ELR (cell line): ENCODE data around the gene ZNF783.
"Not testable (repeated sequence)": the region's sequence is repeated elsewhere in the genome, so short reads cannot be mapped to it uniquely, and the experiment has no call there.

ENCODE experiments used
- DNase-seq: peaks from one replicate; pipeline ENCODE4 v3.0.0-alpha.2; 2015; ENCODE audit warnings: low read depth

Gene ZNF783

DNA sequence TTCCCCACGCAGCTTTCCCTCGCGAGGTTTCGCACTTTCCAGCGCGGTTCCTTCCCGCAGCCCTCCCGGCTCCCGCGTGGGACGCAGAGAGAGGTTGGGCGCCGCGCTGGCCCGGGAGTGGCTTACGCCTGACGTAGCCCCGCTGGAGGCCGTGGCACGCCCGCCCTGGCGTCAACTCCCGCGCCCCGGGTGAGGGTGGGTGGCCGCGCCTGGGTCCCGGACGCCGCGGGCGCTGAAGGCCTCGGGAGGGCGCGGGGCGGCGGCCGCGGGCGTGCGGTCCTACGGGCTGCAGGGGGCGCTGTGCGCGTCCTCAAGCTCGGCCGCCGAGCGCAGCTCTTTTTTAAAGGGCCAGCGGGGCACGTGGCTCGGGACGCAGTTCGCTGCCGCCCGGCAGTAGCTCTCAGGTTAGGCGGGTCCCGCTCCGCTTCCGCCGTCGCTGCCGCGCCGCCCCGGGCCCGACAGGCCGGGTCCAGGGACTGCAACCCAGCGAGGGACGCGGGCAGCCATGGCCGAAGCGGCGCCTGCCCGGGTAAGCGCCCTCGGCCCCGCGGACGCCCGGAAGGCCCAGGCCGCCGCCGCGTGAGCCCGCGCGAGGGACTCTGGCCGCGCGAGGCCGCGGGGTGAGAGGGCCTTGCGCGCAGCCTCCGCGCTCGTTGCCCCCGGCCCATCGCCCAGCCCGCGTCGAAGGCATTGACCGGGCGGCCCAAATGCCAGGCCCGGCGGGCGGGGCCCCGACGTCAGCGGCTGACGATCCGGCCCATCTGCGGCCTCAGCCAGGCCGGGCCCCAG is at the start of gene ZNF783:
ZNF783 (plus strand) TSS at position 368 of the 789 bp plus-strand sequence; CDS start at position 506, 138 bp downstream.
- DNase-seq, result peak; percentile 88

DNA sequence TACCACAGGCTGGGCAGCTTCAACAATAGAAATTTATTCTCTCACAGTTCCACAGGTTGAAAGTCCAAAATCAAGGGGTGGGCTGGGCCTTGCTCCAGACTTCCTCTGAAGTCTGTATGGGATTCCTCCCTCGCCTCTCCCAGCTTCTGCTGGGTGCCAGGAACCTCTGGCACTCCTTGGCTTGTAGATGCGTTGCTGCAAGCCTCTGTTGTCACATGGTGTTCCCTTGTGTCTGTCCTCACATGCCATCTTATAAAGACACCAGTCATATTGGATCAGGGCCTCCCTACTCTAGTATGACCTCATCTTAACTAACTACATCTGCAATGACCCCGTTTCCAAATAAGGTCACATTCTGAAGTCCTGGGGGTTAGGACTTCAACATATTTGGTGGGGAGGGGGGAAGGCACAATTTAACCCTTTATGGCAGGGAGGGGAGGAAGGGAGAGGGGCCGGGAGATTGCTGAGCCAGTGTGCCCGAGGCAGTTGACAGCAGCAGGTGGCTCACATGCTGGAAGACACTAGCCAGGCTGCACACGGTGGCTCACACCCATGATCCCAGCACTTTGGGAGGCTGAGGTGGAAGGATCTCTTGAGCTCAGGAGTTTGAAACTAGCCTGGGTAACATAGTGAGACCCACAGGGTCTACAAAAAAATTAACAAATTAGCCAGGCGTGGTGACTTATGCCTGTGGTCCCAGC is 47.8 kb upstream of the ZNF783 start:
- no peak for DNase-seq

DNA sequence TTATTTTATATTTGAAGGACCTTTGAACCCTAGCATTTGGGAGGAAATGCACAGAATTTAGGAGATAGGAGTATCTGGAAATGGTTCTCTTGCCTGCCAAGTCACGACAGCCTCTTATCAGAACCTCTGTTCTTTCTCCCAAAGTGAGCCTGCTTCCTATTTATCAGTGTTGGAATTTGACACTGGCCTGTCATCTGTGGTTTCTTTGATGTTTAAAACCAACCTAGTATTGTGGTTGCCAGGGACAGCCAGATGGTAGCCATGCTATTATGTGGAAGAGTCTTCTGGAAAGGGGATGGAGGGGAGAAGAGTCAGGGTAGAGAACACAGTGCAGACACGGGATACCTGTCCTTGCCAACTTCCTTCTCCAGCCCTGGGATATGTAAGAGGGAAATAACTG is 45.6 kb upstream of the ZNF783 start:
- DNase-seq, result no peak

DNA sequence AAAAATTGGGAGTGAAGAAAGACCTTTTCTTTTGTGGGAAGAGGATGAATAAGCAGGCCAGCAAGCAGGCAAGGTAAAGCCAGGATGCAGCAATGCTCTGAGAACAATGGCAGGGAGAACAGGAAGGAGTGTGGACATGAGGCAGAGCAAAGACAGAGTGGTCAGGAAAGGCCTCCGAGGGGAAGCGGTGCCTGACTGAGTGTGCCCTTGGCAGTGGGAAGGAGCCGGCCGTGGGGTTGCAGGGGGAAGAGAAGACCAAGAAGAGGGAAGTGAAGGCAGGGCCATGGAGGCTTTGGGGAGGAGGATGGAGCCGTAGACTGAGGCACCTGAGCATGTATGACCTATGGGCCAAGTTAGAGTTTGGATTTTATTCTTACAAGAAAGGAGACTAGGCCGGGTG is 44.4 kb upstream of the ZNF783 start:
- no peak for DNase-seq

DNA sequence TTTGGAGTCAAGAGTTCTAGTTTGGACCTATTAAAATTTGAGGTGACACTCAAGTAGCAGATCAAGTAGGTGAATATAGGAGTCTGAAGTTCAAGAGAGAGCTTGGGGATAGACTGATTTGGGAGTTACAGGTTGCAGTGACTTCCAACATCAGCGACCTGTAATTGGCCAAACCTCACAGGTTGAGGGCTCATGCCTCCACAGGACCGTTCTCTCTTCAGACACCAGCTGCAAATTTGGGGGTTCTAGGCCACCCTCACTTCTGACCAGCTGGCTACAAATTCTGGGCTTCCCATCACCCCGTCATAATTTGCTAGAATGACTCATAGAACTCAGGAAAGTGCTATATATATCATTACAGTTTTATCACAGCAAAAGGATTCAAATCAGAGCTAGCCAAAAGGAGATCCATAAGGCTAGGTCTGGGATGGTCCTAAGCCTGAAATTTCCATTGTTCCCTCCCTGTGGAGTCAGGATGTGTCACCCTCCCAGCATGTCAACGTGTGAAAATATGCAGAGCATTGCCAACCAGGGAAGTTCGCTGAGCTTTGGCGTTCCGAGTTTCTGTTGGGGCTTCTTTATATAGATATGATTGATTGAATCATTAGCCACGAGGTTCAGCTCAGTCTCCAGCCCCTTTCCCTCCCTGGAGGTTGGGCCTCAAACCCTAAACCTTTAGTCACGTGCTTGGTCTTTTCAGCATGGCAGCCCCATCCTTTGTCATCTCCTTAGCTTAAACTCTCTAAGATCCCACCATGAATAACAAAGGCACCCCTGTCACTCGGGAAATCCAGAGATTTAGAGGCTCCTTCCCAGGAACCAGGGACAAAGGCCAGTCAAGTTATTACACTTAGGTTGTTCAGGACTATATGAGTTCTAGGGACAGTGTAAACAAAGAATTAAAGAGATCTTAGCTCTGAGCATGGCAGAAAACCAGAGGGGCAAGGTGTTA is 43.3 kb upstream of the ZNF783 start:
- DNase-seq, result peak; percentile 25

DNA sequence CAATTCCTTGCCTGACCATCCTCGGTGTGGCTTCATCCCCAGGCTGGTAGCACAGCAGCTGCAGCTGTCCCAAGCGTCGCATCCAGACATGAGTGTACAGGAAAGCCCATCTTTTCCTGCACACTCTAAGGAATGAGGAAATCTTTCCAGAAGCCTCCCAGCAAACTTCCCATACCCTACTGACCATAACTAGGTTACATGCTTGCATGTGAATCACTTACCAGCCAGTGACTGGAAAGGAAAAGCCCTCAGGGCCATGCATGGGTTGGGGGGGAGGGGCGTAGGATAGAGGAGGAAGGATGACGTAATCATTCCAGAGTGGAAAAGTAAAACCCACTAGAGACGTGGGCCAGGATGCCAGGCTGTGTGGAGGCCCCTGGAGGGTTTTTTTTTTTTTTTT is 41.5 kb upstream of the ZNF783 start:
- peak; percentile 90 for DNase-seq

DNA sequence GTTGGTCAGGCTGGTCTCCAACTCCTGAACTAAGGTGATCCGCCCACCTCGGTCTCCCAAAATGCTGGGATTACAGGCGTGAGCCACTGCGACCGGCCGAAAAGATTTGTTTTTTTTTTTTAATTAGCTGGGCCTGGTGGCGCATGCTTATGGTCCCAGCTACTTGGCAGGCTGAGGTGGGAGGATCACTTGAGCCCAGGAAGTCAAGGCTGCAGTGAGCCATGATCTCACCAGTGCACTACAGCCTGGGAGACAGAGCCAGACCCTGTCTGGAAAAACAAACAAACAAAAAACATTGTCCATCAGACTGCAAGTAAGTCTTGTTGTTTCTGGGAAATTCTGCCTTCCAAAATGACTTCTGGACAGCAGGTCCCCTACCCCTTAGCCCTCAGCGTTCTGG is 38.8 kb upstream of the ZNF783 start:
- DNase-seq, result no peak

DNA sequence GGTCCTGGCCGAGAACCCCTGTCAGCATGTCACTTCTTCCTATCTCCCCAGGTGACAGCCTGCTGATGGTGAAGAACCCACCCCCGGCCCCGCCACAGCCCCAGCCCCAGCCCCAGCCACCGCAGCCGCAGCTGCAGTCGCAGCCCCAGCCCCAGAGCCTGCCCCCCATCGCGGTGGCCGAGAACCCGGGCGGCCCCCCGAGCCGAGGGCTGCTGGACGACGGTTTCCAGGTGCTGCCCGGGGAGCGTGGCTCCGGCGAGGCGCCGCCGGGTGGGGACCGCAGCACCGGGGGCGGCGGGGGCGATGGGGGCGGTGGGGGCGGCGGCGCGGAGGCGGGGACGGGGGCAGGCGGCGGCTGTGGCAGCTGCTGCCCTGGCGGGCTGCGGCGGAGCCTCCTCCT is 38.2 kb upstream of the ZNF783 start:
- no peak for DNase-seq

DNA sequence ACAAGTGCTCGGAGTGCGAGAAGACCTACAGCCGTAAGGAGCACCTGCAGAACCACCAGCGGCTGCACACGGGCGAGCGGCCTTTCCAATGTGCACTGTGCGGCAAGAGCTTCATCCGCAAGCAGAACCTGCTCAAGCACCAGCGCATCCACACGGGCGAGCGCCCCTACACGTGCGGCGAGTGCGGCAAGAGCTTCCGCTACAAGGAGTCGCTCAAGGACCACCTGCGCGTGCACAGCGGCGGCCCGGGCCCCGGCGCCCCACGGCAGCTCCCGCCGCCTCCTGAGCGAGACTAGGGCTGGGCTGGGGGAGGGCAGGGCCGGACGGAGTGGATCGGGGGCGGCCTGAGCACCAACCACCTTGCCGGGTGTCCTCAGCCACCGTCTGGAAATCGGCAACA is 37.6 kb upstream of the ZNF783 start:
- no peak for DNase-seq

DNA sequence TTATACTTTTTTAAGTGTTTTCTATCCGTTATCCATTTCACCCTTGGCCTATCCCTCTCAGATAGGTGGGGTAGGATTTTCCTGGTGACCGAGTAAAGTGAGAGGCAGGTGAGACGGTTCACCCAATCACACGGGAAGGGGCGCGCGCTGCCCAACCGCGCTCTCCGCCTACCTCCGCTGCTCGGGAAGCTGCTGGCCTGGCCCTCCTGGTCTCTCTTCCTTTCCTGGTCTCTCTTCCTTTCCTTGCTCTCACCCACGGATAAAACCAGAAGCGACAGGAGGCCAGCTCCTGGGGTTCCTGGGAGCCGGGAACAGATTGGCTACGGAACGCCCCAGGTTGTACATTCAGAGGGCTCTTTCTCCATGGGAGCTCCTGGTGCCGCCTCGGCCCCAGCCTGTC is 36.9 kb upstream of the ZNF783 start:
- no peak for DNase-seq

DNA sequence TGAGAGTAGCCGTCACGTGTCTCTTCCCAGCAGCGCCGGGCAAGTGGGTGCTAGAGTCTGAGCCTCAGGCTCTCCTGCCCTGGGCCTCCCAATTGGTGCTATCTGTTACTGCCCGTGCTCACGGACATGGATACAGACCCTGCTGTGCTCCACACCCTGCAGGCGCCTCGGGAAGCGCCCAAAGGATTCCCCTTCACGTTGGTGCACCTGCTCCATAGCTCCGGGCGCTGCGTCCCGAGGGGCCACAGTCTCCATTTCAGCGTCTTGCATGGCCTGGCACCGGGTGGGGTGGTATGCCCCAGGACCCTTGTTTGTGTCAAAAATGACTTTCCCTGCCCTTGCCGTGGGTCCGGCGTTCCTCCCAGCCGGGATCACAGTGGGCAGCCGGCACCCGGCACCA is 36.3 kb upstream of the ZNF783 start:
- no peak for DNase-seq

DNA sequence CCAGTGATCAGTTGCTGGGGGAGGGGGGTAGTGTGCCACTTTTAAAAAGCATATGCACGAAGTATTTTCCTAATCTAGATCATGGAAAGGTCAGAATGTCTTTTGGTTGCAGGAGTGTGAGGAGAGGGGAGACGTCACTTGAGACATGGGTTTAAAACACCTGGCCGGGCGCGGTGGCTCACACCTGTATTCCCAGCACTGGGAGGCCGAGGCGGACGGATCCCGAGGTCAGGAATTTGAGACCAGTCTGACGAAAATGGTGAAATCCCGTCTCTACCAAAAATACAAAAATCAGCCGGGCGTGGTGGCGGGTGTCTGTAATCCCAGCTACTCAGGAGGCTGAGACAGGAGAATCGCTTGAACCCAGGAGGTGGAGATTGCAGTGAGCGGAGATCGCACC is 35.6 kb upstream of the ZNF783 start:
- DNase-seq, result not testable (repeated sequence)

DNA sequence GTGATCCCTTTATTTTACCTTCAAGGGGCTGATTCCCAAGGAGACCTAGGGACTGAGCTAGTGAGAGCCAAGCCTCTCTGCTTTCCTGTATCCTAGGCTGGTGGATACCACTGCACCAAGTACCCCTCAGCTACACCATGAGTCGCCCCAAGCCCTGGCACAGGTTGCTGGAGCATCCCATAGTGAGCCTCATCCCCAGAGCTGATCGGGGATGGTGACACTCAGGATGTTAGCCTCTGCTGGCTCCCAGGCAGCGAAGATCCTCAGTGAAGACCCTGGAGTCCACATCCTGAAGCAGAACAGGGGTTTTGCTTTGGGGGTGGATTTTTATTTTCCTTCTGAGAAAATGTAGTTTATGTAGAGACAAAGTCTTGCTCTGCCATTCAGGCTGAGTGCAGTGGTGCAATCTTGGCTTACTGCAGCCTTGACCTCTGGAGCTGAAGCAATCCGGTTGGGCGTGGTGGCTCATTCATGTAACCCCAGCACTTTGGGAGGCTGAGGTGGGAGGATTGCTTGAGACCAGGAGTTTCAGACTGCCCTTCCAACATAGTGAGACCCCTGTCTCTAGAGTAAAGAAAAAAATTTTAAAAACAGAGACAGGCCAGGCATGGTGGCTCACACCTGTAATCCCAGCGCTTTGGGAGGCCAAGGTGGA is 35.0 kb upstream of the ZNF783 start:
- DNase-seq, result no peak

DNA sequence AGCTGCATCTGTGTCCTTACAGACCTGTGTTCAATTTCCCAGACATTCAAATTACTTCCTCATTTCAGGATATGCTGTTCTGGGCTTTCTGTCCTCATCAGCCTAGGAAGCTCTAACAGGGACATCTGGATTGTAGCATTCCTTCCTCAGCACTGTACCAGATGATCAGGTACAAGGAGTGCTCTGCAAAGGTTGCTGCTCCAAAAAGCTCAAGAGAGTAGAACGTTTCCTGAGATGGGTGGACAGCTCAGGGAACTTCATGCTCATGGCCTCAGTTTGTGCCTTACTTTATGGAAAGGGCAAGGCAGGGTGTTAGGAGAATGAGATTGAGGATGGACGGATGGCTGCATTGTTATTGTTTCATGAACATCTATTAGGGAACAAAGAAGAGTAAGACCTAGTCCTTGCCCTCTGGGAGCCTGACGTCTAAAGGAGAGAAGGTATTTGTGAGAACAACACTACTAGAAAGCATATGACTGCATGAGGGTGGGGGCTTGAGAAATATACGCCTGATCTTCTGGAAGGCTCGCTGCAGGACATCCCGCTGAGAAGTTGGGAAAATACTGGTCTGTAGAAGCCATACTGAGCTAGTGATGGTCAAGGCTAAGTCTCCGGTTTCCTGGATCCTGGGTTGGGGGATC is 33.0 kb upstream of the ZNF783 start:
- DNase-seq, result no peak

DNA sequence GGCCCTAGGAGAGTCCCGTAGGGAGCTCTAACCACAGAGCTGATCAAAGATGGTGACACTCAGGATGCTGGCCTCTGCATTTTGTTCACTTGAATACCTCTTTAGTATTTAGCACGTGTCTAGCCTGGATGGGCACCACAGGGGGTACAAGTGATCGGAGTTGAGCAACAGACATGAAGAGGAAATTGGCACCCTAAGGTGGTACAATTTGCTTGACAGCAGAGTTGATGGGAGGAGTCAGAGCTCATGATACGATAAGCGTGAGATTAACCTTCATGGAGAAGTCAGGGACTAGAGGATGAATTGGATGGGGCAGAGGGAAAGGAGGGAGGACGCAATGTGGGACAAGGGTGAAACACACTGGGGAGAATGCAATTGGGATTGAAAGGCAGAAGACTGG is 32.5 kb upstream of the ZNF783 start:
- no peak for DNase-seq

DNA sequence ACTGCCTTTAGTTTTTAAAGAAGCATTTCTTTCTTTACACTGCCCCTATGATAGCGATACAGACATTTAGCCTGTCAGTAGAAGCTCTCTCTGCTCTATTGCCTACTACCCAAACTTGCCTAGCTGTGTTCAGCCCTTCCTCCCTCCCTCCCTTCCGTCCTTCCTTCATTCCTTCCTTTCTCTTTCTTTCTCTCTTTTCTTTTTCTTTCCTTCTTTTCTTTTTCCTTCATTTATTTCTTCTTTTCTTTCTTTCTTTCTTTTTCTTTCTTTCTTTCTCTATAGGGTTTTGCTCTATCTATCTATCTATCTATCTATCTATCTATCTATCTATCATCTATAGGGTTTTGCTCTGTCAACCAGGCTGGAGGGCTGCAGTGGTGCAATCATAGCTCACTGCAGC is 29.6 kb upstream of the ZNF783 start:
- no peak for DNase-seq

DNA sequence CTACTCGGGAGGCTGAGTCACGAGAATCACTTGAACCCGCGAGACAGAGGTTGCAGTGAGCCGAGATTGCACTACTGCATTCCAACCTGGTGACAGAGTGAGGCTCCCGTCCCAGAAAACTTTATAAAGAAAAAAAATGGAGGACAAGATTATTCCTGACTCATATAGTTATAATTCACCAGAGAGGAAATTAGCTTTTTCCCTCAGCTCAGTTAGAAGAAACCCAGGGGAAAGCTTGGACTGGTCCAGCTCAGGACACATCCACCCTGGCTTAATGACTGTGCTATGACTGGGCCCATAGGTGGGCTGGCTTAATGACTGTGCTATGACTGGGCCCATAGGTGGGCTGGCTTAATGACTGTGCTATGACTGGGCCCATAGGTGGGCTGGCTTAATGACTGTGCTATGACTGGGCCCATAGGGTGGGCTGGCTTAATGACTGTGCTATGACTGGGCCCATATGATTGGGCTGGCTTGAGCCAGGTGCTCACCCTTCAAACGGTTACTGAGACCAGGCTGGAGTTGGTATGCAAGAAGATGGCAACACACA is 28.3 kb upstream of the ZNF783 start:
- DNase-seq, result peak; percentile 96

DNA sequence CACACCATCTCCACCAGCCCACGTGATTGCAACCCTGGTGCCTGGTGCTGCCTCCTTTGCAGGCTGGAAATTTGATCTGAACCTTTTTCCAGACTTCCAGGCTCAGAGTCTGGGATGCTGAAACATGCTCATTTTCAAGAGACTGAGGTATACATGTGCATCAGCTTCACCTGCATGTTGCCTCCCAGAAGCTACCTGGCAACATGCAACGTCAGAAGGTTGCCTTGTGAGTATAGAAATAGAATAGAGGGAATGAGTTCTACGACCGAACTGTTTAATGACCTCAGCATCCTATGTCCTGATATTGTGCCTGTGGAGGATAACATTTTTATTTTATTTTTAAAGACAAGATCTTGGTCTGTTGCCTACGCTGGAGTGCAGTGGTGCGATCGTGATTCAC is 24.5 kb upstream of the ZNF783 start:
- DNase-seq, result no peak

DNA sequence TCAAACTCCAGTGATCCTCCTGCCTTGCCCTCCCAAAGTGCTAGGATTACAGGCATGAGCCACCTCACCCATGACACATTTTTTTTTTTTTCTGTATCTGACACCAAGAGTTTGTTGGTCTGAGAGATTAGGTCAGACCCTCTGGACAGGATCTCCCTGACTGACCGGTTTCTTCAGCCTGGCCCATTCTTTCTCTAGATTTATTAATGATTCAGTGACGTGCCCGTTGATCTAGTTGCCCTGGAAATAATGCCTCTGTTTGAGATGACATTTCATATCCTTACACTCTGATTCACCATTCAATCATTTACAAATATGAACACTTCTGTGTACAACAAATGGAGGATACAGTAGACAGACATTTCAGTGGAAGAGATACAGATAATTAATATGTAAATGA is 23.9 kb upstream of the ZNF783 start:
- peak; percentile 42 for DNase-seq

DNA sequence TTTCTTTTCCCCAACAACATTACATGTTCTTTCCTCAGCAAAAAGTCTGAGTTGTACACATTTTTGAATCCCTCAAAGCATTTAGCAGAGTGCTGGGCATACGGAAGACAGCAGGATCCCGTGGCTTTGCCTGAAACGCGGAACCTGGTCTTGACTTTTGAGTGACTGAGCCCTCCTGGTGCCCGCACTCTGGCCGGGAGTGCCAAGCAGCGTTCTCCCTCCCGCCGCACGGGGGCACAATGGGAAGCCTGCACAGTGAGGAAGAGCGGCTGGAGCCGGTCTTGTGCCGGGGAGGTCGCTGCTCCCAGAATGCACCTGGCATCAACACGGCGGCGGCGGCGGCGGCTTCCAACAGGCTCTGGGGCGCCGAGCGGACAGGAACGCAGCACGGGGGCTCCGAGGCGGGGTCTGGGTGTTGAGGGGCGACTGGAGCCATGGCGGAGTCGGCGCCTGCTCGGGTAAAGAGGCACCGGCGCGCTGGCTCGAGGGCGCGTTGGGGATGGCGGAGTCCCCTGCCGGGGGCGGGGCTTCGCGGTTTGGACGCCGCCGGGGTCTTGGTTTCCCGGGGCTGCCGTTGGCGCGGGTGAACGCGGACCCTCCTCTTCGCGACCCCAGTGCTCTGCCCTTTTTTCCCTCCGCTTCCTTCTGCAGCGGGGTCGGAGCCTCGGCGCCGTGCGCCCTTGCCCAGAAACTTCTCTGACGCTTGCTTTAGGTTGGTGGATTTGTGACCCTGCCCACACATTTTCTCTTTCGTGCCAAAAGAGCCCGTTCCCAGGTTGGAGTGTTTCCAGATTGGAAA is 22.5 kb upstream of the ZNF783 start, which contains the start of gene ZNF212:
ZNF212 (plus strand) TSS at position 307 of the 799 bp plus-strand sequence; CDS start at position 435, 128 bp downstream.
- peak; percentile 91 for DNase-seq
